Nephron progenitor cell (in vitro differentiated cells): Measurements from ENCODE around the gene ZBTB7A.
A peak's percentile ranks its signal among the peaks of the same experiment; 100 is the strongest.

Experiments
- DNase-seq: peaks from one replicate; pipeline ENCODE4 v3.0.0; 2021
- H3K27ac Mint-ChIP-seq: 2 replicates; pipeline ENCODE4 v1.8.0; 2021; ENCODE audit warnings: mild to moderate bottlenecking, moderate library complexity, mixed read lengths
- H3K27me3 Mint-ChIP-seq: 2 replicates; pipeline ENCODE4 v1.8.0; 2021; ENCODE audit warnings: mild to moderate bottlenecking, low read depth, mixed read lengths; ENCODE audit not compliant: poor library complexity
- H3K36me3 Mint-ChIP-seq: 2 replicates; pipeline ENCODE4 v1.8.0; 2021; ENCODE audit warnings: low read depth, mixed read lengths
- H3K4me1 Mint-ChIP-seq: 2 replicates; pipeline ENCODE4 v1.8.0; 2021; ENCODE audit warnings: mixed read lengths
- H3K4me3 Mint-ChIP-seq: 2 replicates; pipeline ENCODE4 v1.8.0; 2021; ENCODE audit warnings: mild to moderate bottlenecking, moderate library complexity, mixed read lengths
- H3K9me3 Mint-ChIP-seq: 2 replicates; pipeline ENCODE4 v1.8.0; 2021; ENCODE audit warnings: mild to moderate bottlenecking, moderate library complexity, mixed read lengths
- TF ChIP-seq, protein P1 (sequence below): fragments of 200-600 bp; sonication (generic); IDR thresholded peaks from 2 replicates; pipeline ENCODE4 v1.5.0; 2021; ENCODE audit warnings: antibody characterized with exemption

ZBTB7A gene

DNA sequence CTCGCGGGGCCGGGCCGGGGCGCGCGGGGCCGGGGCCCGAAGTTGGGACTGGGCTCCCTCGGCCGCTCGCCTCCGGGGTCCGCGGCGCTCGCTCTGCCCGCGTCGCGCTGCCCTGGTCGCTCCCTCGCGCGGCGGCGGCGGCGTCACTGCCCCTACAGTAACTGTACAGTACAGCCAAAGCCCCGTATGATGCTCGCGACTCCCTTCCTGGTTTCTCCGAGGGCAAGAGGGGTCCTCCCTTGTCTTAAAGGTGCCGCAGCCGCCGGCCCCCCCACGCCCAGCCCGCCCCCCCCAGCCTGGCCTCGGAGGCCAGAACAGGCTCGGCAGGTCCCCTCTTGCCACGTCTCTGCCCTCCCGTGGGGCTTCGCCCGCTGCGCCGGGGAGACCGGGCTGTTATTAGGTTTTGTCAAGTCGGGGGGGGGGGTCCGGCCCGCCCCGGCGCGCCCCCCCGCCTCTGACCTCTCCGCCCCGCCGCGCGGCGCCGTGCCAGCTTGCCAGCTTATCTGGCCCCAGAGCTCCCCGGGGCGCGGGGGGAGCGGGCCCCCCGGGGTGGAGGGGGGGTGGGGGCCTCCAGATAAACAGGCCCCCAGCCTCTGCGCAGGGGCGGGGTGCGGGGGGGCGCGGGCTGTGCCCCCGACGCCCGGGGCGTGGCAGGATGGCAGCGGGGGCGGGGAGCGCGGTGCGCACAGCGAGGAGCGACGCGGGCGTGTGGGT is at the start of gene ZBTB7A:
TSS of gene ZBTB7A (minus strand) at position 218 of the 714 bp plus-strand sequence. CDS start 11,667 bp downstream, outside the sequence.
- peaks cover 37% of the 10 kb centered on the region for H3K27me3 Mint-ChIP-seq
- H3K36me3 Mint-ChIP-seq: no peaks in the 10 kb centered on the region
- peaks cover 19% of the 10 kb centered on the region for H3K4me1 Mint-ChIP-seq
- H3K27ac Mint-ChIP-seq: no peak within 1 kb of the TSS
- TF ChIP-seq, protein P1, sequence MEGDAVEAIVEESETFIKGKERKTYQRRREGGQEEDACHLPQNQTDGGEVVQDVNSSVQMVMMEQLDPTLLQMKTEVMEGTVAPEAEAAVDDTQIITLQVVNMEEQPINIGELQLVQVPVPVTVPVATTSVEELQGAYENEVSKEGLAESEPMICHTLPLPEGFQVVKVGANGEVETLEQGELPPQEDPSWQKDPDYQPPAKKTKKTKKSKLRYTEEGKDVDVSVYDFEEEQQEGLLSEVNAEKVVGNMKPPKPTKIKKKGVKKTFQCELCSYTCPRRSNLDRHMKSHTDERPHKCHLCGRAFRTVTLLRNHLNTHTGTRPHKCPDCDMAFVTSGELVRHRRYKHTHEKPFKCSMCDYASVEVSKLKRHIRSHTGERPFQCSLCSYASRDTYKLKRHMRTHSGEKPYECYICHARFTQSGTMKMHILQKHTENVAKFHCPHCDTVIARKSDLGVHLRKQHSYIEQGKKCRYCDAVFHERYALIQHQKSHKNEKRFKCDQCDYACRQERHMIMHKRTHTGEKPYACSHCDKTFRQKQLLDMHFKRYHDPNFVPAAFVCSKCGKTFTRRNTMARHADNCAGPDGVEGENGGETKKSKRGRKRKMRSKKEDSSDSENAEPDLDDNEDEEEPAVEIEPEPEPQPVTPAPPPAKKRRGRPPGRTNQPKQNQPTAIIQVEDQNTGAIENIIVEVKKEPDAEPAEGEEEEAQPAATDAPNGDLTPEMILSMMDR: no peak
- DNase-seq: peak; percentile 72
- H3K9me3 Mint-ChIP-seq: no peaks in the 10 kb centered on the region
- H3K4me3 Mint-ChIP-seq: peak within 1 kb of the TSS; percentile 73

DNA sequence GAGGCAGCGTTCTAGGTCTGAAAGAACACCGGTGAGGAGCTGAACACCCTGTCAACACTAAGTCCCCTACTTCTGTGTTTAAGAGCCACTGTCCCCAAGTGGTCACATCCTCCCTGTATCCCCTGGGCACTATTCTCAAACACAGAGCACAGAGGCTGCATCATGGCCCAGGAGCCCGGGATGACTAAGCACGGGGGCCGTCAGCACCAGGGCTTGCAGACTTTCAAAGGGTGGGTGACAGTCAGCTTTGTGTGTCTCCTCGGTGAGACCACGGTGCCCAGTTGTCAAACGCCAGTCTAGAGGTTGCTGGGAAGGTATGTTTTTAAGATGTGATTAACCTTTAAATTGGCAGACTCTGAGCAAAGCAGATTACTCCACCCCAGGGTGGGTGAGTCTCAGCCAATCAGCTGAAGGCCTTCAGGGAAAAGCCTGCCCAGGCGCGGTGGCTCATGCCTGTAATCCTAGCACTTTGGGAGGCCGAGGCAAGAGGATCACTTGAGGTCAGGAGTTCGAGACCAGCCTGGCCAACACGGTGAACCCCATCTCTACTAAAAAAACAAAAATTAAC is 49.2 kb upstream of the ZBTB7A start:
- DNase-seq: no peak
- Mint-ChIP-seq H3K36me3 (peaks cover 64% of the 10 kb centered on the region), H3K27ac (no peak overlapping the region), H3K27me3 (peaks cover 2% of the 10 kb centered on the region), H3K9me3 (no peaks in the 10 kb centered on the region), H3K4me3 (no peak overlapping the region), H3K4me1 (peaks cover 14% of the 10 kb centered on the region)
- TF ChIP-seq, protein P1: no peak

DNA sequence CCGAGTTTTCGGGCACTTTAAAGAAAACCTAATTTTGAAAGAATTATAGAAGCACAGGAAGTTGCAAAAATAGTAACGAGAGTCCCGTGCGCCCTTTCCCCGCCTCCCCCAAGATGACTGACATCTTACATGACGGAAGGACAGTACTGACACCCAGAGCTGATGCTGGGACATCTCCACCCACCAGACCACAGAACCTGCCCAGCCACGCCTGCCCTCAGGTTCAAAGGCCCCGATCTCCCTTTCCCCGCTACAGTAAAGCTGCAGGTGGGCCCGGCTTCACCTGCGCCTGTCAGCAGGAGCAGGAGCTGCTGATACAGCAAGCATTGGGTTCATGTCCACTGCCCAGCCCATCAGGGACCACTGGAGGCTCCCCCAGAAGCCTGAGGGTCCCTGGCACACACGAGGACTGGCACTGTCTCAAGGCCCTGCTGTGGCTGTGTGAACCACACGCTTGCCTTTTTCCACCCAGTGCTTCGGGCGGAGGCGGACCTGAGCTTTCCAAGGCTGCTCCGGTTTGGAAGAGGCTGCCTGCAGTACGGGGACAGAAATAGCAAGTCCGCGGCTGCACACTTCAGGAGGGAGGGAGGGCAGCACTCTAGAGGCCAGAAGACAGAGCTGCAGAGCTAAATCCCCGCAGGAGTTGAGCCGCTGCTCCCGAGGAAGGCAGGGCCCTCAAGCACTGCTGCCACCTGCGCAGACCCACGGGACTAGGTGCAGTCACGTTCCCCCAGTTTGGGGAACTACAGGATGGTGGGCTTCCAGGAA is 48.5 kb upstream of the ZBTB7A start:
- Mint-ChIP-seq H3K4me1 (peaks cover 14% of the 10 kb centered on the region), H3K27ac (no peak overlapping the region), H3K36me3 (peaks cover 70% of the 10 kb centered on the region), H3K9me3 (no peaks in the 10 kb centered on the region), H3K4me3 (no peak overlapping the region), H3K27me3 (peaks cover 2% of the 10 kb centered on the region)
- DNase-seq: no peak
- TF ChIP-seq, protein P1: no peak

GRCh38 chr19:4114181-4114580 is 47.5 kb upstream of the ZBTB7A start:
- Mint-ChIP-seq H3K36me3 (peaks cover 77% of the 10 kb centered on the region), H3K9me3 (no peaks in the 10 kb centered on the region), H3K27me3 (peaks cover 2% of the 10 kb centered on the region), H3K4me1 (peaks cover 14% of the 10 kb centered on the region), H3K4me3 (no peak overlapping the region), H3K27ac (peak overlapping the region; percentile 94)
- TF ChIP-seq, protein P1: no peak
- no peak for DNase-seq

GRCh38 chr19:4113398-4114088 is 46.8 kb upstream of the ZBTB7A start:
- H3K4me3 Mint-ChIP-seq: no peak overlapping the region
- no peak for DNase-seq
- peaks cover 82% of the 10 kb centered on the region for H3K36me3 Mint-ChIP-seq
- H3K9me3 Mint-ChIP-seq: no peaks in the 10 kb centered on the region
- peak overlapping the region; percentile 94 for H3K27ac Mint-ChIP-seq
- TF ChIP-seq, protein P1: no peak
- H3K27me3 Mint-ChIP-seq: peaks cover 2% of the 10 kb centered on the region
- H3K4me1 Mint-ChIP-seq: peaks cover 14% of the 10 kb centered on the region
